IMR-90 (cell line): ENCODE measurements around the gene MEGF11.

Source experiments
- BHLHE40 ChIP-seq: fragments of 150-350 bp; IDR thresholded peaks from 2 replicates; pipeline ENCODE4 v1.6.1; 2016; ENCODE audit warnings: mild to moderate bottlenecking, low read depth, low read length
- CEBPB ChIP-seq: IDR thresholded peaks from 2 replicates; pipeline ENCODE4 v1.6.1; 2012; ENCODE audit warnings: low read depth, low read length, improper control_type of control experiment
- CTCF ChIP-seq: conservative IDR thresholded peaks from 2 replicates; pipeline ENCODE4 v1.5.1; 2012; ENCODE audit warnings: mild to moderate bottlenecking, low read depth, low read length, improper control_type of control experiment
- FOS ChIP-seq: fragments of 150-350 bp; IDR thresholded peaks from 2 replicates; pipeline ENCODE4 v1.6.1; 2016; ENCODE audit warnings: low read depth, low read length
- MAFK ChIP-seq: IDR thresholded peaks from 2 replicates; pipeline ENCODE4 v1.6.1; 2012; ENCODE audit warnings: low read depth, low read length, improper control_type of control experiment
- POLR2A ChIP-seq: IDR thresholded peaks from 2 replicates; pipeline ENCODE4 v1.6.1; 2012; ENCODE audit warnings: mild to moderate bottlenecking, low read depth, low read length
- RCOR1 ChIP-seq: IDR thresholded peaks from 2 replicates; pipeline ENCODE4 v1.6.1; 2012; ENCODE audit warnings: mild to moderate bottlenecking, low read length, improper control_type of control experiment; ENCODE audit not compliant: insufficient replicate concordance
- SMC3 ChIP-seq: fragments of 150-350 bp; IDR thresholded peaks from 2 replicates; pipeline ENCODE4 v1.6.1; 2016; ENCODE audit warnings: low read depth, mild to moderate bottlenecking, antibody characterized with exemption, low read length, moderate library complexity
- USF2 ChIP-seq: fragments of 150-350 bp; IDR thresholded peaks from 2 replicates; pipeline ENCODE4 v1.6.1; 2017; ENCODE audit warnings: mild to moderate bottlenecking, antibody characterized with exemption, low read length, low read depth

GRCh38 chr15:66165856-66166255, 87.7 kb downstream of the MEGF11 start:
- TF ChIP-seq CTCF: no peak
- TF ChIP-seq USF2: no peak
- no peak for TF ChIP-seq POLR2A
- TF ChIP-seq RCOR1: no peak
- TF ChIP-seq BHLHE40: no peak
- TF ChIP-seq MAFK: no peak
- no peak for TF ChIP-seq CEBPB
- TF ChIP-seq SMC3: no peak
- TF ChIP-seq FOS: no peak
